ENCODE data around the gene RUSC1. TPM values are rescaled to one million over a fixed set of nuclear protein-coding genes. Genes with fewer than 3 reads are reported as not detected.
"Not testable (repeated sequence)": the region's sequence is repeated elsewhere in the genome, so short reads cannot be mapped to it uniquely, and the experiment has no call there.

RUSC1 gene
- total and polyA plus RNA-seq, 2 donors (not counting 1 experiment from before 2014, with no cell fraction given): 19.3 to 20.3 TPM

DNA sequence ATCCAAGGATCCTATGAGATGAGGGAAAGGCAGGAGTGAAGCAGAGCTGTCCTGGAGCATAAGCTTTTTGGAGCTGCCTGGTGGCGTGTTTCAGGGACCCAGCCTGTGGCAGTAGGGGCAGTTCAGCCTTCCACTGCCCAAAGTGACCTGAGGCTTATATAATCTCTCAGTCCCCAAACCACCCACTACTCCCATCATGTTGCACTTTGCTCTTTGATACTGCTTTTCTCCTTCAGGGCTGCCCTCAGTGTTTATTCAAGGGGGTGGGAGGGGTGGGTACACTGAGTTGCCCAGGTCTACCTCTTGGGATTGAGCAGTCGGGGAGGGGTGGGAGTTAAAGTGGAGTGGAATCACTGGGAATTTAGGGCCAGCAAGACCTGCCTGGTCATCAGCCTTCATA lies 34.1 kb upstream of the RUSC1 start:
- no peak for ATAC-seq (ENCODE audit: low read depth)
- H3K9me3 ChIP-seq (ENCODE audit: control extremely low read depth in 1 of 3, control insufficient read depth in 2 of 3, insufficient read depth in 1 of 3, low read length in 2 of 3): no peaks in the 10 kb centered on the region
- H3K27me3 Mint-ChIP-seq: peaks cover 3% of the 10 kb centered on the region
- no peaks in the 10 kb centered on the region for H4K20me1 ChIP-seq (ENCODE audit: control insufficient read depth, insufficient read depth, low read length, poor library complexity, severe bottlenecking)
- no peaks in the 10 kb centered on the region for H3K27me3 ChIP-seq (replicated peaks in 1 of 4; ENCODE audit: control extremely low read depth in 1 of 4, control insufficient read depth in 3 of 4, insufficient read depth in 4 of 4, low read length in 3 of 4)
- H3K4me2 ChIP-seq (replicated peaks; ENCODE audit: low read depth, low read length, poor library complexity, severe bottlenecking): no peak overlapping the region
- H3K9ac ChIP-seq (ENCODE audit: low read length): no peak overlapping the region
- H3K9me3 Mint-ChIP-seq (ENCODE audit: insufficient read depth): no peaks in the 10 kb centered on the region
- WGBS (ENCODE audit: insufficient coverage): 94% methylated on average over 1 of the region's 2 CpGs
- TF ChIP-seq EZH2 (IDR thresholded peaks at IDR 0.05; ENCODE audit: borderline replicate concordance, insufficient read depth, low read depth, low read length, poor library complexity, severe bottlenecking): no peak
- TF ChIP-seq, protein P1, sequence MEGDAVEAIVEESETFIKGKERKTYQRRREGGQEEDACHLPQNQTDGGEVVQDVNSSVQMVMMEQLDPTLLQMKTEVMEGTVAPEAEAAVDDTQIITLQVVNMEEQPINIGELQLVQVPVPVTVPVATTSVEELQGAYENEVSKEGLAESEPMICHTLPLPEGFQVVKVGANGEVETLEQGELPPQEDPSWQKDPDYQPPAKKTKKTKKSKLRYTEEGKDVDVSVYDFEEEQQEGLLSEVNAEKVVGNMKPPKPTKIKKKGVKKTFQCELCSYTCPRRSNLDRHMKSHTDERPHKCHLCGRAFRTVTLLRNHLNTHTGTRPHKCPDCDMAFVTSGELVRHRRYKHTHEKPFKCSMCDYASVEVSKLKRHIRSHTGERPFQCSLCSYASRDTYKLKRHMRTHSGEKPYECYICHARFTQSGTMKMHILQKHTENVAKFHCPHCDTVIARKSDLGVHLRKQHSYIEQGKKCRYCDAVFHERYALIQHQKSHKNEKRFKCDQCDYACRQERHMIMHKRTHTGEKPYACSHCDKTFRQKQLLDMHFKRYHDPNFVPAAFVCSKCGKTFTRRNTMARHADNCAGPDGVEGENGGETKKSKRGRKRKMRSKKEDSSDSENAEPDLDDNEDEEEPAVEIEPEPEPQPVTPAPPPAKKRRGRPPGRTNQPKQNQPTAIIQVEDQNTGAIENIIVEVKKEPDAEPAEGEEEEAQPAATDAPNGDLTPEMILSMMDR (IDR thresholded peaks at IDR 0.05): no peak
- H3K4me1 ChIP-seq (ENCODE audit: control insufficient read depth in 2 of 2, insufficient read depth in 2 of 2, low read length in 2 of 2): no peaks in the 10 kb centered on the region
- H3K4me3 ChIP-seq (ENCODE audit: control extremely low read depth in 1 of 5, extremely low read depth in 1 of 5, insufficient read depth in 1 of 5, low read depth in 2 of 5, low read length in 4 of 5): no peak overlapping the region
- no peaks in the 10 kb centered on the region for H3K79me2 ChIP-seq (ENCODE audit: control insufficient read depth, insufficient read depth, low read length)
- no peak overlapping the region for H3K4me3 Mint-ChIP-seq
- no peak overlapping the region for H2AFZ ChIP-seq (ENCODE audit: insufficient read depth, low read depth, low read length, poor library complexity, severe bottlenecking)
- DNase-seq: no peak
- H3K27ac Mint-ChIP-seq: no peak overlapping the region
- H3K36me3 ChIP-seq (replicated peaks in 1 of 2; ENCODE audit: control extremely low read depth in 1 of 2, control insufficient read depth in 1 of 2, extremely low read depth in 1 of 2, insufficient read depth in 2 of 2, low read length in 1 of 2): no peaks in the 10 kb centered on the region
- no peaks in the 10 kb centered on the region for H3K4me1 Mint-ChIP-seq
- H3K27ac ChIP-seq (ENCODE audit: low read length in 2 of 2): no peak overlapping the region
- ChIA-PET CTCF (no interaction called here), POLR2A (no interaction called here)
- intact Hi-C loops (cut with micrococcal nuclease): no loop called here

- H3K4me2 ChIP-seq (replicated peaks; ENCODE audit: low read depth, low read length, poor library complexity, severe bottlenecking): no peak overlapping the region
- H3K4me3 ChIP-seq (ENCODE audit: control extremely low read depth in 1 of 5, extremely low read depth in 1 of 5, insufficient read depth in 1 of 5, low read depth in 2 of 5, low read length in 4 of 5): no peak overlapping the region
- TF ChIP-seq EZH2 (IDR thresholded peaks at IDR 0.05; ENCODE audit: borderline replicate concordance, insufficient read depth, low read depth, low read length, poor library complexity, severe bottlenecking): no peak
- TF ChIP-seq, protein P1 (IDR thresholded peaks at IDR 0.05): no peak
- no peaks in the 10 kb centered on the region for H3K27me3 ChIP-seq (replicated peaks in 1 of 4; ENCODE audit: control extremely low read depth in 1 of 4, control insufficient read depth in 3 of 4, insufficient read depth in 4 of 4, low read length in 3 of 4)
- H3K4me1 ChIP-seq (ENCODE audit: control insufficient read depth in 2 of 2, insufficient read depth in 2 of 2, low read length in 2 of 2): no peaks in the 10 kb centered on the region
- H3K27ac ChIP-seq (ENCODE audit: low read length in 2 of 2): no peak overlapping the region
- no peaks in the 10 kb centered on the region for H4K20me1 ChIP-seq (ENCODE audit: control insufficient read depth, insufficient read depth, low read length, poor library complexity, severe bottlenecking)
- H3K79me2 ChIP-seq (ENCODE audit: control insufficient read depth, insufficient read depth, low read length): no peaks in the 10 kb centered on the region
- Mint-ChIP-seq H3K9me3 (ENCODE audit: insufficient read depth) (no peaks in the 10 kb centered on the region), H3K27ac (no peak overlapping the region), H3K4me1 (no peaks in the 10 kb centered on the region), H3K27me3 (peaks cover 5% of the 10 kb centered on the region), H3K4me3 (no peak overlapping the region)
- intact Hi-C loops (cut with micrococcal nuclease): no loop called here
- H3K9ac ChIP-seq (ENCODE audit: low read length): no peak overlapping the region
- ATAC-seq (ENCODE audit: low read depth) (no peak), DNase-seq (no peak)
- H3K9me3 ChIP-seq (ENCODE audit: control extremely low read depth in 1 of 3, control insufficient read depth in 2 of 3, insufficient read depth in 1 of 3, low read length in 2 of 3): no peaks in the 10 kb centered on the region
- WGBS (ENCODE audit: insufficient coverage): 95% methylated on average over 21 of the region's 21 CpGs
- ChIA-PET CTCF (no interaction called here), POLR2A (no interaction called here)
- H2AFZ ChIP-seq (ENCODE audit: insufficient read depth, low read depth, low read length, poor library complexity, severe bottlenecking): no peak overlapping the region
- H3K36me3 ChIP-seq (replicated peaks in 1 of 2; ENCODE audit: control extremely low read depth in 1 of 2, control insufficient read depth in 1 of 2, extremely low read depth in 1 of 2, insufficient read depth in 2 of 2, low read length in 1 of 2): no peaks in the 10 kb centered on the region
Observed at GRCh38 chr1:155287987-155288543, 32.6 kb upstream of the RUSC1 start.

DNA sequence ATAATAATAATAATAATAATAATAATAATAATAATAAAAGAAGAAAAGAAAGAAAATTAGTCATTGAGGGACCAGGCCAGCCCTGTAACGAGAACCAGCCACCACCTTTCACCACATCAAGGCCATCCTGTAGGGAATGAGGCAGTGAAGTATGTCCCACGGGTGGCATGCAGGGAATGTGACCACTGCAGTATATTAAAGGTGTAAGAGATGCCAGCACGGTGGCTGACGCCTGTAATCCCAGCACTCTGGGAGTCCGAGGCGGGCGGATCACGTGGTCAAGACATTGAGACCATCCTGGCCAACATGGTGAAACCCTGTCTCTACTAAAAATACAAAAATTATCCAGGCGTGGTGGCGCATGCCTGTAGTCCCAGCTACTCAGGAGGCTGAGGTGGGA lies 29.7 kb upstream of the RUSC1 start:
- H3K4me1 ChIP-seq (ENCODE audit: control insufficient read depth in 2 of 2, insufficient read depth in 2 of 2, low read length in 2 of 2); H3K36me3 ChIP-seq (replicated peaks in 1 of 2; ENCODE audit: control extremely low read depth in 1 of 2, control insufficient read depth in 1 of 2, extremely low read depth in 1 of 2, insufficient read depth in 2 of 2, low read length in 1 of 2); H3K9ac ChIP-seq (ENCODE audit: low read length); H3K4me2 ChIP-seq (replicated peaks; ENCODE audit: low read depth, low read length, poor library complexity, severe bottlenecking); H3K27ac ChIP-seq (ENCODE audit: low read length in 2 of 2); POLR2A ChIA-PET; H3K79me2 ChIP-seq (ENCODE audit: control insufficient read depth, insufficient read depth, low read length); H4K20me1 ChIP-seq (ENCODE audit: control insufficient read depth, insufficient read depth, low read length, poor library complexity, severe bottlenecking); H3K9me3 Mint-ChIP-seq (ENCODE audit: insufficient read depth); intact Hi-C loops (cut with micrococcal nuclease); H2AFZ ChIP-seq (ENCODE audit: insufficient read depth, low read depth, low read length, poor library complexity, severe bottlenecking); H3K27ac Mint-ChIP-seq; H3K4me3 ChIP-seq (ENCODE audit: control extremely low read depth in 1 of 5, extremely low read depth in 1 of 5, insufficient read depth in 1 of 5, low read depth in 2 of 5, low read length in 4 of 5); H3K4me3 Mint-ChIP-seq; H3K4me1 Mint-ChIP-seq; H3K9me3 ChIP-seq (ENCODE audit: control extremely low read depth in 1 of 3, control insufficient read depth in 2 of 3, insufficient read depth in 1 of 3, low read length in 2 of 3); CTCF ChIA-PET; ATAC-seq (ENCODE audit: low read depth); DNase-seq: not testable (repeated sequence)
- H3K27me3 ChIP-seq (replicated peaks in 1 of 4; ENCODE audit: control extremely low read depth in 1 of 4, control insufficient read depth in 3 of 4, insufficient read depth in 4 of 4, low read length in 3 of 4): peaks cover 0 to 20% (median 13%) of the 10 kb centered on the region in 4 experiments
- WGBS (ENCODE audit: insufficient coverage): 93% methylated on average over 7 of the region's 10 CpGs
- H3K27me3 Mint-ChIP-seq: peaks cover 21% of the 10 kb centered on the region
